GM12874 (cell line): ENCODE results near the gene MAP3K4.

Experiments
- TF ChIP-seq, protein P1 (sequence below): IDR thresholded peaks from 2 replicates; pipeline ENCODE4 v1.5.1; 2011; ENCODE audit warnings: low read depth, mild to moderate bottlenecking, control low read depth, low read length, moderate library complexity; ENCODE audit not compliant: insufficient read depth

MAP3K4 gene

GRCh38 chr6:161100072-161100471 is 108.5 kb downstream of the MAP3K4 start:
- TF ChIP-seq, protein P1, sequence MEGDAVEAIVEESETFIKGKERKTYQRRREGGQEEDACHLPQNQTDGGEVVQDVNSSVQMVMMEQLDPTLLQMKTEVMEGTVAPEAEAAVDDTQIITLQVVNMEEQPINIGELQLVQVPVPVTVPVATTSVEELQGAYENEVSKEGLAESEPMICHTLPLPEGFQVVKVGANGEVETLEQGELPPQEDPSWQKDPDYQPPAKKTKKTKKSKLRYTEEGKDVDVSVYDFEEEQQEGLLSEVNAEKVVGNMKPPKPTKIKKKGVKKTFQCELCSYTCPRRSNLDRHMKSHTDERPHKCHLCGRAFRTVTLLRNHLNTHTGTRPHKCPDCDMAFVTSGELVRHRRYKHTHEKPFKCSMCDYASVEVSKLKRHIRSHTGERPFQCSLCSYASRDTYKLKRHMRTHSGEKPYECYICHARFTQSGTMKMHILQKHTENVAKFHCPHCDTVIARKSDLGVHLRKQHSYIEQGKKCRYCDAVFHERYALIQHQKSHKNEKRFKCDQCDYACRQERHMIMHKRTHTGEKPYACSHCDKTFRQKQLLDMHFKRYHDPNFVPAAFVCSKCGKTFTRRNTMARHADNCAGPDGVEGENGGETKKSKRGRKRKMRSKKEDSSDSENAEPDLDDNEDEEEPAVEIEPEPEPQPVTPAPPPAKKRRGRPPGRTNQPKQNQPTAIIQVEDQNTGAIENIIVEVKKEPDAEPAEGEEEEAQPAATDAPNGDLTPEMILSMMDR: no peak

GRCh38 chr6:161101517-161101916 is 109.9 kb downstream of the MAP3K4 start:
- TF ChIP-seq, protein P1: no peak

GRCh38 chr6:161103475-161103874 is 111.9 kb downstream of the MAP3K4 start:
- TF ChIP-seq, protein P1: no peak

DNA sequence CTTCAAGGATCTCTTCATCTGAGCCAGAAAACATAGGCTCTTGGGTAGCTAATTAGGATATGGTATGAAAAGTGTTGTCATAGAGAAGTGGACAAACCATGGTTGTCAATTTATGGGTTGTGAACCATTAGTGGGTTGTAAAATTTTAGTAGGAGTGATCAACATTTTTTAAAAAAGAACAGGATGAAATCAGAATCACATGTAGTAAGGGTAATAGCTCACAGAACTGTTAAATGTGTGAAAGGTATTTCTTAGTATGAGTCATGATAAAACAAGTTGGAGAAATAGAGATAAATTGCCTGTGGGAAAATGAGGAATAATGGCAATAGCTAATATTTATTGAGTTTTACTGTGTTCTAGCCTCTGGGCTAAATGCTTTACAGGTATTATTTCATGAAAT is 113.4 kb downstream of the MAP3K4 start:
- TF ChIP-seq, protein P1: no peak

- TF ChIP-seq, protein P1: no peak
These were observed 113.8 kb downstream of the MAP3K4 start for GRCh38 chr6:161105408-161105807.

DNA sequence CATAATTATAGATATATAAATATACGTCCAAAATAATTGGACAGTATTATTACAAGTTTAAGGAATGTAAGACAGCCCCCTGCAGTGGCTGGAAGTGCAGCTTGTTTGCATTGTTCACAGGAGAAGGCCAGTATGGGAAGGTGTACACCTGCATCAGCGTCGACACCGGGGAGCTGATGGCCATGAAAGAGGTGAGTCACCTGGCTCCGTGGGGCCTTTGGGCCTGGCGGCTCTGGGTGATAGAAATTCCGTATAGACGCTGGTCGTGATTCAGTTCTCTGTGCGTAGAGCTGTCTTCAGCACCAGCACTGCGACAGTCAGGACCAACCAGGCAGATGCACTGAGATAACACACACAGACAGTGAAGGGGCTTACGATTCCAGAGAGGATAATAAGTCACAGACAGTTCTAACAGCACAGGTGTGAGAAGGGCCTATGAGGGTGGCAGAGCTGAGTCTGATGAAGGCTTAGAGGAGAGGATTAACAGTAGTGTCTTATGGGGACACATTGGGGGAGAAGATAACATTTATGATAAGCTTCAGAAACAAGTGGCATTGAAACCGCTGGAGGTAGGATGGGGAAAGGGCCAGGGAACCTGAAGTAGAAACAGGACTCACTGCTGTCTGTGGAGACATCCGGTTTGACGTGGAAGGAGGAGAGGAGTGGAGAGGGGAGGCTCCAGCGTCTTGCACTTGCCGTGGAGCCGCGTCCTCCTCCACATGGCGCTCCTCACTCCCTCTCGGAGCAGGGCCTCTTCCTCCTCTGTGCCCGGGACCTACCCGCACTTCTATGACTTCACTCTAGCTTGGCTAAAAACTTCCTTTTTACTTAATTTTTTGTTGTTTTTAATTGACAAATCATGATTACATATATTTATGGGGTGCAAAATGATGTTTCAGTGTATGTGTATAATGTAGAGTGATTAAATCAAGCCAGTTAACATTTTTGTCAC is 116.5 kb downstream of the MAP3K4 start:
- TF ChIP-seq, protein P1: no peak

DNA sequence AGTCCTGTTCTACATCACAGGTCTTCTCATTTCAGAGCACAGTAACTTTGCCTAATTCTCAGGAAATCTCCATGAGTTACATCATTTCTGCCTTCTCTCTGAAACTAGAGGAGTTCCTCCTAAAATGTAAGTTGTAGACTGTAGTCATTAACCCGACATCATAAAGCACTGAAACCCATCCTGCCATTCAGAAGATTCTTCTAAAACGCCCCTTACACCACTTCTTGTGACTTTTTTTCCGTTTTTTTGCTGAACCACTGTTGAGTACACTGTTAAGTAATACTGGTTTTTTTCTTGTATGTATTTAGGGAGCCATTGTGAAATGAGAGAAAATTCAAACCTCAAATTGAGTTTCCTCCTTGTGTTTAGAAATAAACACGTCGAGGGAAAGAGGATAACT is 117.3 kb downstream of the MAP3K4 start:
- TF ChIP-seq, protein P1: no peak
